GM12878 (cell line): ENCODE results near the gene ACTBL2. TPM values are rescaled to one million over a fixed set of nuclear protein-coding genes. Genes with fewer than 3 reads are reported as not detected.

ENCODE experiments used
- ATAC-seq: fragments of 200-7000 bp; cut with Tn5 transposase; 3 replicates; pipeline ENCODE4 v1.9.1; 2020; ENCODE audit warnings: mild to moderate bottlenecking, moderate library complexity
- BruUV-seq: library from RNA; stranded (reverse); fragments of 400-500 nt; replicated peaks from 2 replicates; lab custom pipeline; 2021; lab: Mats Ljungman, UMichigan
- CTCF ChIA-PET: fragments of 300-600 bp; sonication (Branson Sonifier 250); formaldehyde crosslinking; extraction: SDS; loops from one replicate; lab custom pipeline; 2021; ENCODE audit warnings: inconsistent platforms; lab: Yijun Ruan, JAX
- POLR2A ChIA-PET: fragments of 350-600 bp; formaldehyde crosslinking; extraction: SDS; loops from one replicate; lab custom pipeline; 2021; ENCODE audit warnings: inconsistent platforms; lab: Charles Lee
- RAD21 ChIA-PET: fragments of 300-600 bp; sonication (Branson Sonifier 250); formaldehyde crosslinking; loops from one replicate; lab custom pipeline; 2023; ENCODE audit warnings: antibody characterized with exemption; ENCODE audit not compliant: unreplicated experiment; lab: Charles Lee
- SMC1A ChIA-PET: fragments of 300-600 bp; sonication (Branson Sonifier 250); formaldehyde crosslinking; loops from one replicate; lab custom pipeline; 2023; ENCODE audit not compliant: unreplicated experiment, uncharacterized antibody; lab: Charles Lee
- DNase-seq: peaks from one replicate; pipeline ENCODE4 v3.0.0-alpha.2; 2011; ENCODE audit warnings: low read depth, low spot score
- FAIRE-seq: peaks from 3 replicates; lab custom pipeline; 2011; peaks lifted over from hg19 to GRCh38; lab: Jason Lieb, UNC
- H2AFZ ChIP-seq: 2 replicates; pipeline ENCODE4 v1.6.0; 2011; ENCODE audit warnings: low read depth, low read length, control low read depth; ENCODE audit not compliant: control insufficient read depth
- H3K27ac ChIP-seq: 2 replicates; pipeline ENCODE4 v1.5.1; 2011; ENCODE audit warnings: control low read depth; ENCODE audit not compliant: control insufficient read depth, insufficient read depth
- H3K27me3 ChIP-seq, 2 experiments: replicated peaks in 1 of 2; 2 replicates each; pipeline versions ENCODE4 v1.6.0 to v1.6.1; 2011; ENCODE audit warnings: low read length in 1 of 2; ENCODE audit not compliant: control insufficient read depth in 2 of 2, insufficient read depth in 2 of 2
- H3K36me3 ChIP-seq, 2 experiments: 2 replicates each; pipeline ENCODE4 v1.5.1; 2011; ENCODE audit warnings: low read length in 1 of 2; ENCODE audit not compliant: control insufficient read depth in 2 of 2, insufficient read depth in 2 of 2
- H3K4me1 ChIP-seq: 2 replicates; pipeline ENCODE4 v1.6.1; 2011; ENCODE audit warnings: mild to moderate bottlenecking, low read length, moderate library complexity, mixed read lengths; ENCODE audit not compliant: control insufficient read depth, insufficient read depth
- H3K4me2 ChIP-seq: 2 replicates; pipeline ENCODE4 v1.6.0; 2011; ENCODE audit warnings: control low read depth; ENCODE audit not compliant: control insufficient read depth, insufficient read depth
- H3K4me3 ChIP-seq: fragments of 200-600 bp; sonication (generic); 2 replicates; pipeline ENCODE4 v1.5.1; 2016
- H3K79me2 ChIP-seq: 2 replicates; pipeline ENCODE4 v1.6.0; 2011; ENCODE audit warnings: low read length; ENCODE audit not compliant: control insufficient read depth, insufficient read depth
- H3K9ac ChIP-seq: 2 replicates; pipeline ENCODE4 v1.8.0; 2011; ENCODE audit warnings: low read length, control low read depth, mixed read lengths; ENCODE audit not compliant: control insufficient read depth, insufficient read depth
- H3K9me3 ChIP-seq: replicated peaks from 3 replicates; pipeline ENCODE4 v1.5.1; 2011; ENCODE audit warnings: mild to moderate bottlenecking, low read length; ENCODE audit not compliant: control insufficient read depth, insufficient read depth
- H4K20me1 ChIP-seq: 2 replicates; pipeline ENCODE4 v1.6.0; 2011; ENCODE audit not compliant: control insufficient read depth, insufficient read depth
- DPF2 ChIP-seq: fragments of 450-650 bp; IDR thresholded peaks from 2 replicates; pipeline ENCODE4 v1.6.1; 2017; ENCODE audit warnings: mild to moderate bottlenecking
- IRF3 ChIP-seq: fragments of 450-650 bp; IDR thresholded peaks from 2 replicates; pipeline ENCODE4 v1.6.1; 2014; ENCODE audit warnings: mild to moderate bottlenecking
- SIX5 ChIP-seq: IDR thresholded peaks from 2 replicates; pipeline ENCODE4 v1.6.1; 2011; ENCODE audit warnings: mild to moderate bottlenecking, low read depth, low read length, moderate library complexity; ENCODE audit not compliant: severe bottlenecking
- WGBS: methylation state at CpG from one replicate; pipeline ENCODE4 v1.1.6; 2016; ENCODE audit warnings: low lambda C conversion rate; ENCODE audit not compliant: insufficient replicate concordance, insufficient coverage; ENCODE audit errors: missing lambda C conversion rate; 5-methylcytosine and 5-hydroxymethylcytosine counted together
- in situ Hi-C: fragments of 300-500 bp; cut with MboI; formaldehyde crosslinking; loops from 9 replicates; pipeline ENCODE4 v1.14.3; 2018; ENCODE audit warnings: mixed read lengths
- intact Hi-C: fragments of 100-400 bp; cut with micrococcal nuclease; formaldehyde crosslinking; loops from one replicate; pipeline ENCODE4 v1.14.2; 2022; ENCODE audit not compliant: unreplicated experiment
- polyA plus RNA-seq, 11 experiments: library from polyadenylated mRNA; depleted of rRNA in 4 of 11; unstranded in 6 of 11; stranded (reverse) in 5 of 11; fragments of >200 nt; fragmentation: Nextera tagmentation in 4 of 11; fragmentation: Illumina TruSeq in 1 of 11; extraction: Ambion mirVana in 4 of 11; extraction: Trizol in 1 of 11; gene quantifications; 1 replicate in 1 of 11; 2 replicates in 10 of 11; pipeline versions ENCODE4 v1.2.1 to v1.2.3, GENCODE V29; 2011 to 2016; ENCODE audit warnings: inconsistent platforms in 2 of 11, missing spikeins in 2 of 11, low read depth in 1 of 11
- total RNA-seq, 4 experiments: library from RNA; depleted of rRNA in 3 of 4; stranded (reverse); fragments of >200 nt in 3 of 4; fragmentation: Illumina TruSeq in 1 of 4; extraction: Trizol in 1 of 4; gene quantifications; 2 replicates each; pipeline versions ENCODE4 v1.2.1 to v1.2.3, GENCODE V29; 2013 to 2021

The ACTBL2 gene
- total and polyA plus RNA-seq, 10 of the 15 experiments (the other 5 are each of a cell fraction or from before 2014, with no cell fraction given), result 0.04 to 0.06 (median 0.04) TPM; not detected in 7

GRCh38 chr5:57491369-57491965 is 8.9 kb upstream of the ACTBL2 start (continued):
- no peak for TF ChIP-seq SIX5

GRCh38 chr5:57488215-57488955 is 5.8 kb upstream of the ACTBL2 start:
- no peaks in the 10 kb centered on the region for H4K20me1 ChIP-seq
- DNase-seq, result no peak
- in situ Hi-C loops, result no loop called here
- ChIA-PET SMC1A (no interaction called here), RAD21 (no interaction called here), POLR2A (interaction anchor here (0.6 kb wide), 1 partner anchor 69 kb away, joined by 3 read pairs; no protein-coding TSS in a partner anchor), CTCF (no interaction called here)
- H3K27me3 ChIP-seq, result no peaks in the 10 kb centered on the region
- no peaks in the 10 kb centered on the region for H3K36me3 ChIP-seq
- H3K27ac ChIP-seq, result no peak overlapping the region
- H2AFZ ChIP-seq, result no peak overlapping the region
- BruUV-seq, result no TSS peak
- intact Hi-C loops, result no loop called here
- H3K9me3 ChIP-seq, result no peaks in the 10 kb centered on the region
- H3K79me2 ChIP-seq, result no peaks in the 10 kb centered on the region
- H3K4me2 ChIP-seq, result no peak overlapping the region
- 40% methylated on average over 9 of the region's 9 CpGs for WGBS
- H3K4me1 ChIP-seq, result no peaks in the 10 kb centered on the region
- FAIRE-seq, result no peak
- no peak overlapping the region for H3K4me3 ChIP-seq
- TF ChIP-seq IRF3, result no peak
- TF ChIP-seq DPF2, result no peak
- no peak overlapping the region for H3K9ac ChIP-seq
- ATAC-seq, result no peak
